Nephron progenitor cell (in vitro differentiated cells): ENCODE results near the gene PRKAG2.

ENCODE experiments used
- DNase-seq: peaks from one replicate; pipeline ENCODE4 v3.0.0; 2021
- H3K27ac Mint-ChIP-seq: 2 replicates; pipeline ENCODE4 v1.8.0; 2021; ENCODE audit warnings: mild to moderate bottlenecking, moderate library complexity, mixed read lengths
- H3K27me3 Mint-ChIP-seq: 2 replicates; pipeline ENCODE4 v1.8.0; 2021; ENCODE audit warnings: mild to moderate bottlenecking, low read depth, mixed read lengths; ENCODE audit not compliant: poor library complexity
- H3K36me3 Mint-ChIP-seq: 2 replicates; pipeline ENCODE4 v1.8.0; 2021; ENCODE audit warnings: low read depth, mixed read lengths
- H3K4me1 Mint-ChIP-seq: 2 replicates; pipeline ENCODE4 v1.8.0; 2021; ENCODE audit warnings: mixed read lengths
- H3K4me3 Mint-ChIP-seq: 2 replicates; pipeline ENCODE4 v1.8.0; 2021; ENCODE audit warnings: mild to moderate bottlenecking, moderate library complexity, mixed read lengths
- H3K9me3 Mint-ChIP-seq: 2 replicates; pipeline ENCODE4 v1.8.0; 2021; ENCODE audit warnings: mild to moderate bottlenecking, moderate library complexity, mixed read lengths
- TF ChIP-seq, protein P1 (sequence below): fragments of 200-600 bp; sonication (generic); IDR thresholded peaks from 2 replicates; pipeline ENCODE4 v1.5.0; 2021; ENCODE audit warnings: antibody characterized with exemption

Gene PRKAG2

DNA sequence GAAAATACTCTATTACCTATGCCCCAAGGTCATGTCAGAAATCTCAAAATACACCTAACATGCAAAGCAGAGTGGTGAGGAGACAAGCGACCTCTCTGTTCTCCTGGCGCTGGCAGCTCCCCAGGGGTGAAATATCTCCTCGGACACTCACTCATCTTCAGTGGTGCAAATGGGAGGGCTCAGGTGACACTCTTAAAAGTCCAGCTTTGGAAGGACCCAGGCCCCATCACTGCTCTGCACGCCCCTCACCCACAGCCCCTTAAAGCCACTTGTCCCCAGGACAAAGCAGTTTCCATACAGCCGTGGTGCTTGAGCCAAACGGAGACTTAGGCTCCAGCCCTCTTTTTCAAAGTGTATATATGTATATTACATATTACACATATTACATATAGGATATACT, 12.4 kb downstream of the PRKAG2 start:
- no peak overlapping the region for H3K4me3 Mint-ChIP-seq
- no peaks in the 10 kb centered on the region for H3K36me3 Mint-ChIP-seq
- peaks cover 27% of the 10 kb centered on the region for H3K27me3 Mint-ChIP-seq
- H3K4me1 Mint-ChIP-seq: peaks cover 32% of the 10 kb centered on the region
- no peak overlapping the region for H3K27ac Mint-ChIP-seq
- H3K9me3 Mint-ChIP-seq: no peaks in the 10 kb centered on the region
- TF ChIP-seq, protein P1, sequence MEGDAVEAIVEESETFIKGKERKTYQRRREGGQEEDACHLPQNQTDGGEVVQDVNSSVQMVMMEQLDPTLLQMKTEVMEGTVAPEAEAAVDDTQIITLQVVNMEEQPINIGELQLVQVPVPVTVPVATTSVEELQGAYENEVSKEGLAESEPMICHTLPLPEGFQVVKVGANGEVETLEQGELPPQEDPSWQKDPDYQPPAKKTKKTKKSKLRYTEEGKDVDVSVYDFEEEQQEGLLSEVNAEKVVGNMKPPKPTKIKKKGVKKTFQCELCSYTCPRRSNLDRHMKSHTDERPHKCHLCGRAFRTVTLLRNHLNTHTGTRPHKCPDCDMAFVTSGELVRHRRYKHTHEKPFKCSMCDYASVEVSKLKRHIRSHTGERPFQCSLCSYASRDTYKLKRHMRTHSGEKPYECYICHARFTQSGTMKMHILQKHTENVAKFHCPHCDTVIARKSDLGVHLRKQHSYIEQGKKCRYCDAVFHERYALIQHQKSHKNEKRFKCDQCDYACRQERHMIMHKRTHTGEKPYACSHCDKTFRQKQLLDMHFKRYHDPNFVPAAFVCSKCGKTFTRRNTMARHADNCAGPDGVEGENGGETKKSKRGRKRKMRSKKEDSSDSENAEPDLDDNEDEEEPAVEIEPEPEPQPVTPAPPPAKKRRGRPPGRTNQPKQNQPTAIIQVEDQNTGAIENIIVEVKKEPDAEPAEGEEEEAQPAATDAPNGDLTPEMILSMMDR: no peak
- no peak for DNase-seq

DNA sequence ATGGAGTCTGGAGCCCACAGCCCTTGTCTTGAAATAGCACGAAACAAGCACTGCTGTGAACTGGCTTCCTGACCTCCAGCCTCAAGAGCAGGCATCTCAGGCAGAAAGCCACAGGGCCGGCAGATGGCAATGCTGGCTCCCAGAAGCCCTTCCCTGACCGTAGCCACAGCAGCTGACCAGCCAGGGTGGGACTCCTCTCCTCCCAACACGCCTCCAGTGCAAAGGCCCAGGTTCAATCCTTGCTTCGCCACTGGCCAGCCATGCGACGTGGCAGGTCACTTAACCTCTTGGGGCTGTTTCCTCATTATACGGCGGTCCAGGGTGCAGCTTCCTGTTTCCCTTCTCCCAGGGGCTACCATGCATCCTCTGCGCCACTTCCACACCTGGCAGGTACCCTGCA, 12.8 kb downstream of the PRKAG2 start:
- DNase-seq: no peak
- Mint-ChIP-seq H3K27ac (no peak overlapping the region), H3K4me1 (peaks cover 31% of the 10 kb centered on the region), H3K4me3 (no peak overlapping the region), H3K36me3 (no peaks in the 10 kb centered on the region), H3K27me3 (peaks cover 30% of the 10 kb centered on the region), H3K9me3 (no peaks in the 10 kb centered on the region)
- TF ChIP-seq, protein P1: no peak

DNA sequence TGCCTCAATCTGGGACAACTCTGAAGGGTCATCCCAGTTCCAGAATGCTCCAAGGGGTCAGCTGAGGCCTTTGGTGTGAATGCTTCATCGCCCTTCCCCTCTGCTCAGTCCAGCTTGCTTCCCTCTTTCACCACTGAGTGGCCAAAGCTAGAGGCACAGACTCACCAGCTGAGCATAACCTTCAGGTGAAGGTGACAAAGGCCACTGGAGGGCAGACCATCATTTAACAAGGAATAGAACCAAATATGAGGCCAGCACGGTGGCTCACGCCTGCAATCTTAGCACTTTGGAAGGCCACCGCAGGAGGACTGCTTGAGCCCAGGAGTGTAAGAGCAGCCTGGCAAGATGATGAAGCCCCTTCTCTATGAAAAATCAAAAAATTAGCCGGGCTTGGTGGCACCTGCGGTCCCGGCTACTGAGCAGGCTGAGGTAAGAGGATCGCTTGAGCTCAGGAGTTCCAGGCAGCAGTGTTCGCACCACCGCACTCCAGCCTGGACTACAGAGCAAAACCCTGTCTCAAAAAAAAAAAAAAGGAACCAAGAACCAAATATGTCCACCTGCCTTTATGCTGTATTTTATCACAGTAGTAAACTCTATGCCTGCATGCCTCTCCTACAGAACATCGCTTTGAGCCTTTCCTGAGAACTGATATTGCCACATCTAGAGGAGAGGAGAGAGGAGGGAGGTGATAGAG, 13.4 kb downstream of the PRKAG2 start:
- Mint-ChIP-seq H3K9me3 (no peaks in the 10 kb centered on the region), H3K27ac (no peak overlapping the region), H3K4me3 (no peak overlapping the region), H3K36me3 (no peaks in the 10 kb centered on the region), H3K4me1 (peaks cover 25% of the 10 kb centered on the region), H3K27me3 (peaks cover 28% of the 10 kb centered on the region)
- DNase-seq: no peak
- TF ChIP-seq, protein P1: no peak

DNA sequence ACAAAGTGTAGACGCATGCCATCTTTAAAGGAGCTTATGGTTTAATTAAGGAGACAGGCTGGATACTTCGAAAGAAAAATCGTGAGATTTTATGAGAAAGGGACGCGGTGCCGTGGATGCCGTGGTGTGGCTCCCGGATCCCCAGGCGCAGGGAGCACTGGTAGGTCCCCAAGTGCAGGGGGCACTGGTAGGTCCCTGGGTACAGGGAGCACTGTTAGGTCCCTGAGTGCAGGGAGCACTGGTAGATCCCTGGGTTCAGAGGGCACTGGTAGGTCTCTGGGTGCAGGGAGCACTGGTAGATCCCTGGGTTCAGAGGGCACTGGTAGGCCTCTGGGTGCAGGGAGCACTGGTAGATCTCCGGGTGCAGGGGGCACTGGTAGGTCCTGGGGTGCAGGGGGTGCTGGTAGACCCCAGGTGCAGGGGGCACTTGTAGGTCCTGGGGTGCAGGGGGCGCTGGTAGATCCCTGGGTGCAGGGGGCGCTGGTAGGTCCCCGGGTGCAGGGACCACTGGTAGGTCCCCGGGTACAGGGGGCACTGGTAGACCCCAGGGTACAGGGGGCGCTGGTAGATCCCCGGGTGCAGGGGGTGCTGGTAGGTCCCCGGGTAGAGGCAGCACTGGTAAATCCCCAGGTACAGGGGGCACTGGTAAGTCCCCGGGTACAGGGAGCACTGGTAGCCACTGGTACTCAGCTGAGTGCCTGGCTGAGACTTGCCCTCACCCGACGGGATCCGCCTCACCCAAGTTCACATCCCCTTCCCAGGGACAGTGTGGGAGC, 14.1 kb downstream of the PRKAG2 start:
- no peak overlapping the region for H3K27ac Mint-ChIP-seq
- DNase-seq: no peak
- peaks cover 23% of the 10 kb centered on the region for H3K27me3 Mint-ChIP-seq
- H3K9me3 Mint-ChIP-seq: no peaks in the 10 kb centered on the region
- peaks cover 18% of the 10 kb centered on the region for H3K4me1 Mint-ChIP-seq
- no peak overlapping the region for H3K4me3 Mint-ChIP-seq
- TF ChIP-seq, protein P1: no peak
- no peaks in the 10 kb centered on the region for H3K36me3 Mint-ChIP-seq

DNA sequence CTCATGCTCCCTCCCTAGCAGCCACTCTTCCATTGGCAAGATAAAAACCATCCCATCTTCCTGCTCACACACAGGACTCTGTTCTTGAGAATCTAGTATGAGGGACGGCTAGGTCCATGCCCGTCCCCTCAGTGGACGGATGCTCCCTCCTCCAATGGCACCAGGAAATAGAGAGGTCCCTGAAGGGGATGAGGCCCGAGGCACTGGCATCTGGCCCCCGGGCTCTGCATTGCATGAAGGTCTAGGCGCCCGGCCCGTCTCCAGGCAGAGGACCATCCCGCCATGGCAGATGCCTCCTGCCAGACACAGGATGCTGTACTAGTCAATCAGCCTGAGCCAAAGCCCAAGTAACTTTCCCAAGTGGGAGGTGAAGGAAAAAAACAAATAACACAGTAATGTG, 15.0 kb downstream of the PRKAG2 start:
- H3K27ac Mint-ChIP-seq: no peak overlapping the region
- peaks cover 27% of the 10 kb centered on the region for H3K27me3 Mint-ChIP-seq
- TF ChIP-seq, protein P1: no peak
- H3K4me3 Mint-ChIP-seq: no peak overlapping the region
- no peaks in the 10 kb centered on the region for H3K9me3 Mint-ChIP-seq
- peaks cover 12% of the 10 kb centered on the region for H3K4me1 Mint-ChIP-seq
- no peak for DNase-seq
- H3K36me3 Mint-ChIP-seq: no peaks in the 10 kb centered on the region
